LoVo (cell line): ENCODE data around the gene CUBN.

Experiments
- DNase-seq: peaks from one replicate; pipeline ENCODE4 v3.0.0-alpha.2; 2016; ENCODE audit warnings: low spot score

The CUBN gene

GRCh38 chr10:16820421-16820820, 309.2 kb downstream of the CUBN start:
- DNase-seq, result no peak

GRCh38 chr10:16820018-16820417, 309.6 kb downstream of the CUBN start:
- no peak for DNase-seq

GRCh38 chr10:16819436-16819835, 310.2 kb downstream of the CUBN start:
- DNase-seq, result no peak

- no peak for DNase-seq
These were observed 310.6 kb downstream of the CUBN start for GRCh38 chr10:16819026-16819425.

- DNase-seq, result peak; percentile 99
These were observed 312.2 kb downstream of the CUBN start, which contains the start of gene RSU1 for GRCh38 chr10:16817125-16818019. Gene RSU1, minus strand, starts transcription at chr10:16817424. Its CDS starts 343 bp downstream, at chr10:16817081.

- DNase-seq, result no peak
These were observed 312.8 kb downstream of the CUBN start for GRCh38 chr10:16816830-16817124.

GRCh38 chr10:16816171-16816570, 313.4 kb downstream of the CUBN start:
- no peak for DNase-seq

GRCh38 chr10:16814012-16814411, 315.6 kb downstream of the CUBN start:
- DNase-seq, result no peak

GRCh38 chr10:16812676-16813075, 316.9 kb downstream of the CUBN start:
- no peak for DNase-seq

- no peak for DNase-seq
These were observed 317.8 kb downstream of the CUBN start for GRCh38 chr10:16811765-16812164.

- DNase-seq, result no peak
These were observed 318.3 kb downstream of the CUBN start for GRCh38 chr10:16811292-16811691.

GRCh38 chr10:16809074-16809718, 320.4 kb downstream of the CUBN start:
- no peak for DNase-seq

GRCh38 chr10:16804123-16804522, 325.5 kb downstream of the CUBN start:
- no peak for DNase-seq

- no peak for DNase-seq
These were observed 326.1 kb downstream of the CUBN start for GRCh38 chr10:16803464-16803863.

- no peak for DNase-seq
These were observed 330.0 kb downstream of the CUBN start for GRCh38 chr10:16799621-16800020.

- DNase-seq, result no peak
These were observed 331.0 kb downstream of the CUBN start for GRCh38 chr10:16798571-16798970.

- DNase-seq, result no peak
These were observed 334.1 kb downstream of the CUBN start for GRCh38 chr10:16795410-16796073.

- DNase-seq, result no peak
These were observed 335.6 kb downstream of the CUBN start for GRCh38 chr10:16794005-16794404.

GRCh38 chr10:16792675-16793074, 336.9 kb downstream of the CUBN start:
- no peak for DNase-seq

GRCh38 chr10:16789765-16790164, 339.8 kb downstream of the CUBN start:
- DNase-seq, result no peak

GRCh38 chr10:16789261-16789660, 340.4 kb downstream of the CUBN start:
- DNase-seq, result no peak

- DNase-seq, result no peak
These were observed 340.8 kb downstream of the CUBN start for GRCh38 chr10:16788778-16789177.

GRCh38 chr10:16788125-16788524, 341.5 kb downstream of the CUBN start:
- no peak for DNase-seq
